Activated CD4-positive, alpha-beta memory T cell treated with anti-CD3 and anti-CD28 coated beads for 36 hours (primary cell): ENCODE data around the gene MERTK. TPM values are rescaled to one million over a fixed set of nuclear protein-coding genes. Genes with fewer than 3 reads are reported as not detected.
A peak's percentile ranks its signal among the peaks of the same experiment; 100 is the strongest.
"Not testable (repeated sequence)": the region's sequence is repeated elsewhere in the genome, so short reads cannot be mapped to it uniquely, and the experiment has no call there.

Source experiments
- CTCF ChIA-PET: fragments of 350-600 bp; sonication (Branson Sonifier 250); formaldehyde crosslinking; loops from one replicate; lab custom pipeline; 2021; ENCODE audit warnings: antibody characterized with exemption, inconsistent platforms; lab: Charles Lee
- POLR2A ChIA-PET: fragments of 350-600 bp; sonication (Branson Sonifier 250); formaldehyde crosslinking; loops from one replicate; lab custom pipeline; 2021; ENCODE audit warnings: antibody characterized with exemption; lab: Charles Lee
- DNase-seq: peaks from one replicate; pipeline ENCODE4 v3.0.0-alpha.2; 2020
- H3K27ac Mint-ChIP-seq: one replicate; pipeline ENCODE4 v1.8.0; 2021; ENCODE audit warnings: mixed read lengths
- H3K27me3 Mint-ChIP-seq: one replicate; pipeline ENCODE4 v1.8.0; 2021; ENCODE audit warnings: mixed read lengths
- H3K36me3 Mint-ChIP-seq: one replicate; pipeline ENCODE4 v1.8.0; 2021; ENCODE audit warnings: mixed read lengths
- H3K4me1 Mint-ChIP-seq: one replicate; pipeline ENCODE4 v1.8.0; 2021; ENCODE audit warnings: low read depth, mixed read lengths
- H3K4me3 Mint-ChIP-seq: one replicate; pipeline ENCODE4 v1.8.0; 2021; ENCODE audit warnings: mild to moderate bottlenecking, mixed read lengths
- H3K9me3 Mint-ChIP-seq: one replicate; pipeline ENCODE4 v1.8.0; 2021; ENCODE audit warnings: mixed read lengths
- intact Hi-C: fragments of 100-400 bp; cut with micrococcal nuclease; formaldehyde crosslinking; loops from one replicate; pipeline ENCODE4 v1.15.1; 2023
- total RNA-seq, 2 experiments: library from RNA; stranded (reverse); gene quantifications; one replicate each; pipeline ENCODE4 v1.2.3, GENCODE V29; 2021

MERTK gene
- total RNA-seq, 2 experiments from 2014 or later = 1.0 to 1.2 TPM

DNA sequence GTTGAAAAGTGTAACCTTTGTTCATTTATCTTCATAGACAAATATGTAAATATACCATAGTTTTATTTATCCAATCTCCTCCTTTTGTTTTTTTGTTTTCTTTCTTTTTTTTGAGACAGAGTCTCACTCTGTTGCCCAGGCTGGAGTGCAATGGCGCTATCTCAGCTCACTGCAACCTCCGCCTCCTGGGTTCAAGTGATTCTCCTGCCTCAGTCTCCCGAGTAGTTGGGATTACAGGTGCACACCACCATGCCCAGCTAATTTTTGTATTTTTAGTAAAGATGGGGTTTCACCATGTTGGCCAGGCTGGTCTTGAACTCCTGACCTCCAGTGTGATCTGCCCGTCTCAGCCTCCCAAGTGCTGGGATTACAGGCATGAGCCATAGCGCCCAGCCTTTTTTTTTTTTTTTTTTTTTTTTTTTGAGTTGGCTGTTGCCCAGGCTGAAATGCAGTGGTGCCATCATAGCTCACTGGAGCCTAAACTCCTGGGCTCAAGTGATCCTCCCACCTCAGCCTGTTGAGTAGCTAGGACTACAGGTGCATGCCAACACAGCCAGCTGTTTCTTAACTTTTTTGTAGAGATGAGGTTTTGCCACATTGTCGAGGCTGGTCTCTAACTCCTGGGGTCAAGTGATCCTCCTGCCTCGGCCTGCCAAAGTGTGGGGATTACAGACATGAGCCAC lies 13.0 kb downstream of the MERTK start:
- H3K4me3 Mint-ChIP-seq, CTCF ChIA-PET, H3K4me1 Mint-ChIP-seq, DNase-seq, H3K36me3 Mint-ChIP-seq, POLR2A ChIA-PET, intact Hi-C loops, H3K27ac Mint-ChIP-seq, H3K27me3 Mint-ChIP-seq, H3K9me3 Mint-ChIP-seq: not testable (repeated sequence)

- peaks cover 1% of the 10 kb centered on the region for H3K27me3 Mint-ChIP-seq
- no peaks in the 10 kb centered on the region for H3K4me1 Mint-ChIP-seq
- no peak for DNase-seq
- ChIA-PET POLR2A (no interaction called here), CTCF (no interaction called here)
- no peak overlapping the region for H3K4me3 Mint-ChIP-seq
- intact Hi-C loops = no loop called here
- H3K9me3 Mint-ChIP-seq = no peaks in the 10 kb centered on the region
- no peaks in the 10 kb centered on the region for H3K36me3 Mint-ChIP-seq
- no peak overlapping the region for H3K27ac Mint-ChIP-seq
These were observed 14.1 kb downstream of the MERTK start for GRCh38 chr2:111912547-111912946.

DNA sequence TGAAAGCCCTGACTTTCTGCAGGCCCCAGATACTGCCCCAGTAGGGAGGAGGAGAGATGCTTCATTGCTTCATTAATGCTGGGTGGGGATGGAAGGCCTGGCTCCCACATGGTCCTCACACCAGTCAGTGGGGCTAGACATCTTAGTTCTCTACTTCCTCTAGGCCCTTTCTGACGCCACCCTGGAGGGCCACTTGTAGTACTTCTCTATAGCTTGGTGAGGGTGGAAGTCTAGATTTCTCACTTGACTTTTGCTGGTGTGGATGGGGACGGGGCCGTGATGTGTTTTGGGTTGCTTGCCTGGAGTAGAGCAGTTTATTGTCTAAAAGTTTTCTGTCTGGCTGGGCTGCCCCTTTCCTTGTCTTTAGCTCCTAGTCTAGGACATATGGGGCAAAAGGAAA lies 18.7 kb downstream of the MERTK start:
- POLR2A ChIA-PET = no interaction called here
- no peak for DNase-seq
- Mint-ChIP-seq H3K4me3 (no peak overlapping the region), H3K4me1 (no peaks in the 10 kb centered on the region), H3K27me3 (no peaks in the 10 kb centered on the region), H3K27ac (no peak overlapping the region), H3K36me3 (no peaks in the 10 kb centered on the region), H3K9me3 (no peaks in the 10 kb centered on the region)
- intact Hi-C loops = no loop called here
- CTCF ChIA-PET = no interaction called here

DNA sequence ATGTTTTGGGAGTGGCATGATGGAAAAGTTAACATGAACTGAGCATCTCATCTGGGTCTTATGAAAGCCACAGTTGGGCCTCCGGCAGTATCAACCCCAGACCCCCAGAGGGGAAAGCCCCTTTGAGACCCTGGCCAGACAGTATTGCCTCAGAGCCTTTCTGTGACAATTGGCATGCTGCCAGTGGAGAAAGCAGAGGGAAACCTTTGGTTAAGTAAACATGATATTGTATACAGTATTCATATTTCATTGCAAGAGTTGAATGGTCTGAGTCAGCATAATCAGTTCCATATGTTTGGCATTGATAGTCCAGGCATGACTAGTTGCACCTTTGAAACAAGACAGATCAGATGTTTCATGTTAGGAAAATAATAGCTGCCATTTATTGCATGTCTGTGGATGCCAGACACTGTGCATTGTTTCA lies 20.0 kb downstream of the MERTK start:
- intact Hi-C loops = no loop called here
- POLR2A ChIA-PET = no interaction called here
- Mint-ChIP-seq H3K9me3 (no peaks in the 10 kb centered on the region), H3K4me3 (no peak overlapping the region), H3K27me3 (no peaks in the 10 kb centered on the region), H3K27ac (no peak overlapping the region), H3K36me3 (no peaks in the 10 kb centered on the region), H3K4me1 (no peaks in the 10 kb centered on the region)
- DNase-seq = no peak
- CTCF ChIA-PET = interaction anchor here (1.0 kb wide), 1 partner anchor 37 kb away, joined by 4 read pairs; no protein-coding TSS in a partner anchor

DNA sequence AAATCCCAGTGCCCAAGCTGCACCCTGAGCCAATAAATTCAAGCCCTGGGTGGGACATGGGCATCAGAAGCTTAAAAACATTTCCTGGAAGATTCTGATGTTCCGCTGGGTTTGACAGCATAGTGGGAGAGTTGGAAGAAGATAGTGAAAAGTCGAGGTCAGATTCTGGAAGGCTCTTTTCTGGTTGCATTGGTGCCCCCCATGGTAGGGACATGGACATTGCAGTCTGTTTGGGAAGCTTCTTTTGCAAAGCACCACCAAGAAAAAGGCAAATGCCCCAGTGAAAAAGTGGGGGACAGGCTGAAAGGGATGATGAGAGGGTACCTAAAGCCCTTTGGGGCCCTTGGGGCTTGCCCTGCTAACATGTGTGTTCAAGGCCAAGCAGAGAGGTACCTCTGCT lies 21.0 kb downstream of the MERTK start:
- Mint-ChIP-seq H3K9me3 (no peaks in the 10 kb centered on the region), H3K4me3 (no peak overlapping the region), H3K4me1 (peaks cover under 1% of the 10 kb centered on the region), H3K27me3 (no peaks in the 10 kb centered on the region), H3K36me3 (no peaks in the 10 kb centered on the region), H3K27ac (no peak overlapping the region)
- intact Hi-C loops = no loop called here
- no peak for DNase-seq
- ChIA-PET POLR2A (no interaction called here), CTCF (interaction anchor here (0.7 to 1.0 kb wide), 2 partner anchors 11 to 36 kb away, joined by 3 to 4 read pairs; no protein-coding TSS in a partner anchor)

GRCh38 chr2:111919794-111920608 lies 21.6 kb downstream of the MERTK start:
- no peak overlapping the region for H3K27ac Mint-ChIP-seq
- H3K27me3 Mint-ChIP-seq = peaks cover 2% of the 10 kb centered on the region
- no peaks in the 10 kb centered on the region for H3K9me3 Mint-ChIP-seq
- H3K4me1 Mint-ChIP-seq = peaks cover 4% of the 10 kb centered on the region
- CTCF ChIA-PET = interaction anchor here (0.6 to 0.7 kb wide), 2 partner anchors 10 to 12 kb away, joined by 3 read pairs; no protein-coding TSS in a partner anchor
- POLR2A ChIA-PET = no interaction called here
- no peaks in the 10 kb centered on the region for H3K36me3 Mint-ChIP-seq
- DNase-seq = no peak
- intact Hi-C loops = no loop called here
- H3K4me3 Mint-ChIP-seq = no peak overlapping the region

- Mint-ChIP-seq H3K4me3 (no peak overlapping the region), H3K27me3 (peaks cover 3% of the 10 kb centered on the region), H3K36me3 (no peaks in the 10 kb centered on the region), H3K9me3 (no peaks in the 10 kb centered on the region), H3K4me1 (peaks cover 4% of the 10 kb centered on the region), H3K27ac (no peak overlapping the region)
- CTCF ChIA-PET = no interaction called here
- DNase-seq = no peak
- intact Hi-C loops = no loop called here
- POLR2A ChIA-PET = no interaction called here
These were observed 24.9 kb downstream of the MERTK start for GRCh38 chr2:111923276-111923804.

- intact Hi-C loops = no loop called here
- no peak for DNase-seq
- Mint-ChIP-seq H3K4me3 (no peak overlapping the region), H3K27me3 (peaks cover 3% of the 10 kb centered on the region), H3K9me3 (no peaks in the 10 kb centered on the region), H3K27ac (no peak overlapping the region), H3K4me1 (peaks cover 4% of the 10 kb centered on the region), H3K36me3 (no peaks in the 10 kb centered on the region)
- ChIA-PET POLR2A (no interaction called here), CTCF (no interaction called here)
These were observed 26.3 kb downstream of the MERTK start for GRCh38 chr2:111924617-111925107.

GRCh38 chr2:111927723-111928122 lies 29.3 kb downstream of the MERTK start:
- peaks cover 4% of the 10 kb centered on the region for H3K27me3 Mint-ChIP-seq
- ChIA-PET CTCF (interaction anchor here (1.1 to 1.6 kb wide), 2 partner anchors 27 to 40 kb away, joined by 3 to 4 read pairs; no protein-coding TSS in a partner anchor), POLR2A (no interaction called here)
- DNase-seq = no peak
- H3K9me3 Mint-ChIP-seq = no peaks in the 10 kb centered on the region
- no peak overlapping the region for H3K4me3 Mint-ChIP-seq
- H3K36me3 Mint-ChIP-seq = no peaks in the 10 kb centered on the region
- no peak overlapping the region for H3K27ac Mint-ChIP-seq
- intact Hi-C loops = no loop called here
- peaks cover 20% of the 10 kb centered on the region for H3K4me1 Mint-ChIP-seq

- ChIA-PET CTCF (interaction anchor here (1.1 kb wide), 1 partner anchor 10 kb away, joined by 3 read pairs; no protein-coding TSS in a partner anchor), POLR2A (no interaction called here)
- peaks cover 15% of the 10 kb centered on the region for H3K4me1 Mint-ChIP-seq
- DNase-seq = peak; percentile 56
- intact Hi-C loops = loop anchor here (5.0 kb wide), 1 partner anchor 52 kb away; no protein-coding TSS in a partner anchor
- no peak overlapping the region for H3K4me3 Mint-ChIP-seq
- no peaks in the 10 kb centered on the region for H3K36me3 Mint-ChIP-seq
- peaks cover 10% of the 10 kb centered on the region for H3K27me3 Mint-ChIP-seq
- peak overlapping the region; percentile 66 for H3K27ac Mint-ChIP-seq
- H3K9me3 Mint-ChIP-seq = no peaks in the 10 kb centered on the region
These were observed 32.0 kb downstream of the MERTK start for GRCh38 chr2:111930409-111930808.

DNA sequence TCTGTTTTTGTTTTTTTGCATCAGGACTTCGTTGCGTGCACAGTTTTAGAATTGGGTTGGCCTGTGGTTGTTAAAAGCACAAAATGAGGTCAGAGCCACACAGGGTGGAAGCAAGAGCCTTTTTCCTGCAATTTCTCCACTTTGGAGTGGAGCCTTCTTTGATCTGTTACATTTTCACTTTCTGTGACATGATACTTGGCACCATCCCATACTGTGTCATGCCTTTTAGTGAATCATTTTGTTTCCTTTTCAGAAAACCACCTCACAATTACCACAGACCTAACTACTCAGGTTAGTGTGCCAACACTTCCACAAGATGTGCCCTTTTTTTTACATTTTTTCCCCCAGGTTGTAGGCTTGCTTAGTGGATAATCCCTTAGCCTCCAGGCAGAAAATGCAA lies 32.5 kb downstream of the MERTK start:
- peak overlapping the region; percentile 66 for H3K27ac Mint-ChIP-seq
- DNase-seq = peak; percentile 46
- no peaks in the 10 kb centered on the region for H3K36me3 Mint-ChIP-seq
- intact Hi-C loops = loop anchor here (1.0 to 5.0 kb wide), 2 partner anchors 22 to 51 kb away; no protein-coding TSS in a partner anchor
- POLR2A ChIA-PET = no interaction called here
- no peak overlapping the region for H3K4me3 Mint-ChIP-seq
- H3K9me3 Mint-ChIP-seq = no peaks in the 10 kb centered on the region
- peaks cover 15% of the 10 kb centered on the region for H3K4me1 Mint-ChIP-seq
- CTCF ChIA-PET = no interaction called here
- H3K27me3 Mint-ChIP-seq = peaks cover 10% of the 10 kb centered on the region

DNA sequence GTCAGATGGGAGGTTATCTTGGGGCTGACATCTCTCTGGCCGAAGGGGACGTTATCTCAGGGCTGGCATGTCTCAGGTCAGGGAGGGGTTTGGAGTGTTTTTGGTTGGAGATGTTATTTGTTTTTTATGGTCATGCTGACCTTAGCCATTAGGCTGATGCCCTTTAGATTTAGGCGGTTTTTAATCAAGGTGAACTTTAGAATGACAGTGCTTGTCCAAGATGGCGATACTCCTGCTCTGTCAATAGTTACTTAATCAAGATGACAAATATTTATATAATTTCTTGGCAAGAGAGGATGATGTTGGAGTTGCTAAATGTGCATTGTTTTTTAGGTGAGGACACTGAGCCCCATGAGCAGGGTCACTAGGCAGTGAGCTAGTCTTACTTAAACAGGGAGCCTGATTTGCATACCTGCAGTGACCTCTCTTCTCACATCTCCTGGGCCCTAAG lies 34.5 kb downstream of the MERTK start:
- intact Hi-C loops = loop anchor here (5.0 kb wide), 1 partner anchor 49 kb away; no protein-coding TSS in a partner anchor
- no peaks in the 10 kb centered on the region for H3K9me3 Mint-ChIP-seq
- H3K4me3 Mint-ChIP-seq = no peak overlapping the region
- ChIA-PET CTCF (no interaction called here), POLR2A (interaction anchor here (0.7 kb wide), 1 partner anchor 47 kb away, joined by 3 read pairs; no protein-coding TSS in a partner anchor)
- H3K4me1 Mint-ChIP-seq = peaks cover 15% of the 10 kb centered on the region
- DNase-seq = no peak
- H3K36me3 Mint-ChIP-seq = no peaks in the 10 kb centered on the region
- peaks cover 10% of the 10 kb centered on the region for H3K27me3 Mint-ChIP-seq
- H3K27ac Mint-ChIP-seq = no peak overlapping the region
